ENCODE measurements around the gene C1QTNF1.

DNA sequence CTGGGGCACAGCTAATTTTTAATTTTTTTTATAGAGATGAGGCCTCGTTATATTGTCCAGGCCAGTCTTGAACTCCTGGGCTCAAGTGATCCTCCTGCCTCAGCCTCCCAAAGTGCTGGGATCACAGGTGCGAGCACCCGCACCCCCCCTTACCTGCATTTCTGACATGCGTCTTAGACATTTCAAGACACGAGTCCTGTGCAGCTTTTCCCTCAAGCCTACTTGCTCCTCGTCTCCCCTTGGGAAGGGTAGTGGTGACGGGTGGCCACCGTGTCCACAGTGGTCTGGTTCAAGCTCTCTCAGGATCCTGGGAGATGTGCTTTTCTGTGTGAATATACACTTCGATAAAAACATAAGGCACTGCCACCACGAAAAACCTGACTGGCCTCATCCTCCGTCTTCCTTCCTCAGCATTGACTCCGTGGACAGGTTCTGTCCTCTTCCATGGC lies 24.0 kb upstream of the C1QTNF1 start:
- TF ChIP-seq, protein P1, sequence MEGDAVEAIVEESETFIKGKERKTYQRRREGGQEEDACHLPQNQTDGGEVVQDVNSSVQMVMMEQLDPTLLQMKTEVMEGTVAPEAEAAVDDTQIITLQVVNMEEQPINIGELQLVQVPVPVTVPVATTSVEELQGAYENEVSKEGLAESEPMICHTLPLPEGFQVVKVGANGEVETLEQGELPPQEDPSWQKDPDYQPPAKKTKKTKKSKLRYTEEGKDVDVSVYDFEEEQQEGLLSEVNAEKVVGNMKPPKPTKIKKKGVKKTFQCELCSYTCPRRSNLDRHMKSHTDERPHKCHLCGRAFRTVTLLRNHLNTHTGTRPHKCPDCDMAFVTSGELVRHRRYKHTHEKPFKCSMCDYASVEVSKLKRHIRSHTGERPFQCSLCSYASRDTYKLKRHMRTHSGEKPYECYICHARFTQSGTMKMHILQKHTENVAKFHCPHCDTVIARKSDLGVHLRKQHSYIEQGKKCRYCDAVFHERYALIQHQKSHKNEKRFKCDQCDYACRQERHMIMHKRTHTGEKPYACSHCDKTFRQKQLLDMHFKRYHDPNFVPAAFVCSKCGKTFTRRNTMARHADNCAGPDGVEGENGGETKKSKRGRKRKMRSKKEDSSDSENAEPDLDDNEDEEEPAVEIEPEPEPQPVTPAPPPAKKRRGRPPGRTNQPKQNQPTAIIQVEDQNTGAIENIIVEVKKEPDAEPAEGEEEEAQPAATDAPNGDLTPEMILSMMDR (IDR thresholded peaks at IDR 0.05): no peak
- TF ChIP-seq TAF1 (IDR thresholded peaks at IDR 0.05; ENCODE audit: borderline replicate concordance, low read depth, low read length) (no peak), EZH2phosphoT487 (IDR thresholded peaks at IDR 0.05; ENCODE audit: borderline replicate concordance, low read depth) (no peak), RXRA (IDR thresholded peaks at IDR 0.05; ENCODE audit: borderline replicate concordance, low read depth) (no peak), POLR2AphosphoS5 (IDR thresholded peaks at IDR 0.05; ENCODE audit: low read depth, low read length) (no peak), TEAD4 (IDR thresholded peaks at IDR 0.05; ENCODE audit: borderline replicate concordance, insufficient read depth) (no peak), GATA2 (CRISPR knock-in tag; IDR thresholded peaks at IDR 0.05) (no peak), JUND (IDR thresholded peaks at IDR 0.05) (no peak), RAD21 (IDR thresholded peaks at IDR 0.05; ENCODE audit: low read length) (no peak)
- TF ChIP-seq, protein P2, sequence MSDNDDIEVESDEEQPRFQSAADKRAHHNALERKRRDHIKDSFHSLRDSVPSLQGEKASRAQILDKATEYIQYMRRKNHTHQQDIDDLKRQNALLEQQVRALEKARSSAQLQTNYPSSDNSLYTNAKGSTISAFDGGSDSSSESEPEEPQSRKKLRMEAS (IDR thresholded peaks at IDR 0.05; ENCODE audit: low read depth): no peak

Data from SK-N-SH (cell line).